Mesothelial cell of epicardium (in vitro differentiated cells): ENCODE data around the gene CRADD. TPM values are rescaled to one million over a fixed set of nuclear protein-coding genes. Genes with fewer than 3 reads are reported as not detected.
"Not testable (repeated sequence)": the region's sequence is repeated elsewhere in the genome, so short reads cannot be mapped to it uniquely, and the experiment has no call there.

Experiments
- DNase-seq, 2 experiments: peaks; one replicate each; pipeline ENCODE4 v3.0.0; 2021; ENCODE audit warnings: low spot score in 2 of 2; ENCODE audit not compliant: unreplicated experiment in 2 of 2
- H3K27ac Mint-ChIP-seq: 2 replicates; pipeline ENCODE4 v1.8.0; 2021; ENCODE audit warnings: mixed read lengths
- H3K27me3 Mint-ChIP-seq: 2 replicates; pipeline ENCODE4 v1.8.0; 2021; ENCODE audit warnings: low read depth, mixed read lengths
- H3K36me3 Mint-ChIP-seq: 2 replicates; pipeline ENCODE4 v1.8.0; 2021; ENCODE audit warnings: mixed read lengths
- H3K4me1 Mint-ChIP-seq: 2 replicates; pipeline ENCODE4 v1.8.0; 2021; ENCODE audit warnings: mixed read lengths
- H3K4me3 Mint-ChIP-seq: 2 replicates; pipeline ENCODE4 v1.8.0; 2021; ENCODE audit warnings: mild to moderate bottlenecking, moderate library complexity, mixed read lengths
- H3K9me3 Mint-ChIP-seq: 2 replicates; pipeline ENCODE4 v1.8.0; 2021; ENCODE audit warnings: mixed read lengths
- CTCF ChIP-seq: fragments of 200-600 bp; sonication (generic); IDR thresholded peaks from one replicate; pipeline ENCODE4 v1.5.0; 2021; ENCODE audit warnings: antibody characterized with exemption; ENCODE audit not compliant: unreplicated experiment
- total RNA-seq: library from RNA; stranded (reverse); gene quantifications from 3 replicates; pipeline ENCODE4 v1.2.1, GENCODE V29; 2021

Gene CRADD
- total RNA-seq, 1 donor from 2014 or later: 6.6 TPM

- no peaks in the 10 kb centered on the region for H3K4me1 Mint-ChIP-seq
- H3K36me3 Mint-ChIP-seq: peaks cover 51% of the 10 kb centered on the region
- TF ChIP-seq CTCF: no peak
- no peak overlapping the region for H3K27ac Mint-ChIP-seq
- no peaks in the 10 kb centered on the region for H3K27me3 Mint-ChIP-seq
- H3K4me3 Mint-ChIP-seq: no peak overlapping the region
- DNase-seq: no peak
- peaks cover 83% of the 10 kb centered on the region for H3K9me3 Mint-ChIP-seq
Measured at GRCh38 chr12:93870020-93870795, 193.0 kb downstream of the CRADD start.

GRCh38 chr12:93871566-93871965, 194.4 kb downstream of the CRADD start:
- not testable (repeated sequence) for H3K27me3 Mint-ChIP-seq, DNase-seq, H3K4me1 Mint-ChIP-seq, H3K27ac Mint-ChIP-seq, H3K4me3 Mint-ChIP-seq
- peaks cover 90% of the 10 kb centered on the region for H3K9me3 Mint-ChIP-seq
- H3K36me3 Mint-ChIP-seq: peaks cover 53% of the 10 kb centered on the region

- H3K27ac Mint-ChIP-seq: no peak overlapping the region
- DNase-seq: no peak
- no peaks in the 10 kb centered on the region for H3K4me1 Mint-ChIP-seq
- H3K9me3 Mint-ChIP-seq: peaks cover 83% of the 10 kb centered on the region
- TF ChIP-seq CTCF: no peak
- H3K27me3 Mint-ChIP-seq: no peaks in the 10 kb centered on the region
- H3K4me3 Mint-ChIP-seq: no peak overlapping the region
- peaks cover 51% of the 10 kb centered on the region for H3K36me3 Mint-ChIP-seq
Measured at GRCh38 chr12:93873561-93873960, 196.4 kb downstream of the CRADD start.

GRCh38 chr12:93875157-93875556, 198.0 kb downstream of the CRADD start:
- no peak for DNase-seq
- H3K27ac Mint-ChIP-seq: no peak overlapping the region
- H3K27me3 Mint-ChIP-seq: no peaks in the 10 kb centered on the region
- peaks cover 68% of the 10 kb centered on the region for H3K9me3 Mint-ChIP-seq
- H3K36me3 Mint-ChIP-seq: peaks cover 45% of the 10 kb centered on the region
- H3K4me3 Mint-ChIP-seq: no peak overlapping the region
- no peak for TF ChIP-seq CTCF
- peaks cover 3% of the 10 kb centered on the region for H3K4me1 Mint-ChIP-seq

GRCh38 chr12:93876360-93876759, 199.2 kb downstream of the CRADD start:
- Mint-ChIP-seq H3K36me3 (peaks cover 44% of the 10 kb centered on the region), H3K27me3 (no peaks in the 10 kb centered on the region), H3K9me3 (peaks cover 60% of the 10 kb centered on the region), H3K4me1 (peaks cover 14% of the 10 kb centered on the region), H3K27ac (no peak overlapping the region), H3K4me3 (no peak overlapping the region)
- no peak for TF ChIP-seq CTCF
- no peak for DNase-seq

GRCh38 chr12:93877446-93877845, 200.3 kb downstream of the CRADD start:
- Mint-ChIP-seq H3K9me3 (peaks cover 49% of the 10 kb centered on the region), H3K4me3 (no peak overlapping the region), H3K4me1 (peaks cover 17% of the 10 kb centered on the region), H3K36me3 (peaks cover 34% of the 10 kb centered on the region), H3K27ac (no peak overlapping the region), H3K27me3 (no peaks in the 10 kb centered on the region)
- DNase-seq: no peak
- TF ChIP-seq CTCF: no peak
